H1 (cell line): ENCODE measurements around the gene BICD1. TPM values are rescaled to one million over a fixed set of nuclear protein-coding genes. Genes with fewer than 3 reads are reported as not detected.

Experiments
- CTCF ChIA-PET: fragments of 300-600 bp; sonication (Branson Sonifier 250); formaldehyde crosslinking; loops from one replicate; lab custom pipeline; 2021; ENCODE audit not compliant: partially characterized antibody; lab: Charles Lee
- POLR2A ChIA-PET: fragments of 300-600 bp; sonication (Branson Sonifier 250); formaldehyde crosslinking; loops from one replicate; lab custom pipeline; 2021; ENCODE audit warnings: inconsistent platforms; ENCODE audit not compliant: partially characterized antibody; lab: Charles Lee
- DNase-seq, 2 experiments: peaks; one replicate each; pipeline versions ENCODE4 v3.0.0 to v3.0.0-alpha.2; 2010 to 2022; ENCODE audit warnings: low spot score in 2 of 2, low read depth in 1 of 2, mixed read lengths in 1 of 2
- FAIRE-seq: peaks from 2 replicates; lab custom pipeline; 2011; peaks lifted over from hg19 to GRCh38; lab: Jason Lieb, UNC
- H2AFZ ChIP-seq: 2 replicates; pipeline ENCODE4 v1.8.1; 2012; ENCODE audit warnings: low read length, inconsistent platforms
- H2AK5ac ChIP-seq: 2 replicates; pipeline ENCODE4 v1.6.1; 2013; ENCODE audit warnings: low read depth, low read length
- H2BK120ac ChIP-seq: replicated peaks from 2 replicates; pipeline ENCODE3; 2013; ENCODE audit warnings: low read depth, low read length, inconsistent platforms
- H2BK12ac ChIP-seq: 2 replicates; pipeline ENCODE4 v1.6.1; 2013; ENCODE audit warnings: low read depth, low read length
- H2BK15ac ChIP-seq: 2 replicates; pipeline ENCODE4 v1.6.1; 2013; ENCODE audit warnings: low read length
- H2BK20ac ChIP-seq: 2 replicates; pipeline ENCODE4 v1.6.1; 2013; ENCODE audit warnings: low read length
- H2BK5ac ChIP-seq: 2 replicates; pipeline ENCODE4 v1.6.1; 2013; ENCODE audit warnings: low read depth, low read length
- H3K14ac ChIP-seq: 2 replicates; pipeline ENCODE4 v1.6.1; 2013; ENCODE audit warnings: inconsistent platforms; ENCODE audit not compliant: insufficient read length
- H3K18ac ChIP-seq: 2 replicates; pipeline ENCODE4 v1.6.1; 2013; ENCODE audit warnings: low read length; ENCODE audit errors: extremely low read depth
- H3K23ac ChIP-seq: 2 replicates; pipeline ENCODE4 v1.6.1; 2013; ENCODE audit warnings: inconsistent platforms; ENCODE audit not compliant: insufficient read length
- H3K23me2 ChIP-seq: 2 replicates; pipeline ENCODE4 v1.6.1; 2013; ENCODE audit warnings: low read depth, low read length
- H3K27ac ChIP-seq: 2 replicates; pipeline ENCODE4 v1.6.1; 2011; ENCODE audit warnings: low read depth, low read length, inconsistent platforms
- H3K27me3 ChIP-seq, 4 experiments: replicated peaks in 1 of 4; 1 replicate in 1 of 4; 2 replicates in 3 of 4; pipeline versions ENCODE4 v1.6.1 to v1.8.1; 2011 to 2013; ENCODE audit warnings: low read length in 3 of 4, mild to moderate bottlenecking in 3 of 4, inconsistent platforms in 2 of 4, mixed read lengths in 2 of 4, moderate library complexity in 1 of 4; ENCODE audit not compliant: control insufficient read depth in 3 of 4, insufficient read depth in 3 of 4; ENCODE audit errors: extremely low read depth in 1 of 4
- H3K36me3 ChIP-seq, 4 experiments: 2 replicates each; pipeline versions ENCODE4 v1.6.1 to v1.8.1; 2011 to 2013; ENCODE audit warnings: mild to moderate bottlenecking in 4 of 4, low read length in 3 of 4, moderate library complexity in 2 of 4, control low read depth in 1 of 4, inconsistent platforms in 1 of 4; ENCODE audit not compliant: insufficient read depth in 4 of 4, control insufficient read depth in 2 of 4
- H3K4ac ChIP-seq: replicated peaks from 2 replicates; pipeline ENCODE3; 2013; ENCODE audit warnings: low read length, low read depth, mixed read lengths, inconsistent platforms; ENCODE audit not compliant: insufficient read length
- H3K4me1 ChIP-seq, 4 experiments: replicated peaks in 1 of 4; 1 replicate in 1 of 4; 2 replicates in 3 of 4; pipeline versions ENCODE4 v1.6.1 to v1.8.1; 2011 to 2013; ENCODE audit warnings: low read length in 3 of 4, inconsistent platforms in 2 of 4, mixed read lengths in 1 of 4; ENCODE audit not compliant: insufficient read depth in 4 of 4, control insufficient read depth in 3 of 4
- H3K4me2 ChIP-seq, 2 experiments: 2 replicates each; pipeline versions ENCODE4 v1.6.1 to v1.8.1; 2011 to 2013; ENCODE audit warnings: low read depth in 2 of 2, low read length in 2 of 2, control low read depth in 1 of 2, inconsistent platforms in 1 of 2, mild to moderate bottlenecking in 1 of 2; ENCODE audit not compliant: insufficient read depth in 1 of 2
- H3K4me3 ChIP-seq, 4 experiments: fragments of 200-600, 300-600 bp in 1 of 4; sonication (generic), shearing (Covaris generic), sonication (Bioruptor Twin) in 1 of 4; 2 replicates each; pipeline versions ENCODE4 v1.5.1 to v1.8.1; 2011 to 2016; ENCODE audit warnings: low read length in 4 of 4, low read depth in 3 of 4, control low read depth in 2 of 4, inconsistent platforms in 2 of 4, mild to moderate bottlenecking in 2 of 4, mixed read lengths in 1 of 4, moderate library complexity in 1 of 4; ENCODE audit not compliant: insufficient read depth in 2 of 4; ENCODE audit errors: extremely low read depth in 1 of 4
- H3K56ac ChIP-seq: replicated peaks from 2 replicates; pipeline ENCODE3; 2013; ENCODE audit warnings: low read depth, mild to moderate bottlenecking, mixed read lengths, low read length, inconsistent platforms; ENCODE audit not compliant: insufficient read length
- H3K79me1 ChIP-seq: 2 replicates; pipeline ENCODE4 v1.6.1; 2013; ENCODE audit warnings: low read depth, low read length, control low read depth
- H3K79me2 ChIP-seq, 2 experiments: 2 replicates each; pipeline versions ENCODE4 v1.6.1 to v1.8.1; 2012 to 2013; ENCODE audit warnings: low read length in 2 of 2, mild to moderate bottlenecking in 2 of 2, inconsistent platforms in 1 of 2; ENCODE audit not compliant: insufficient read depth in 2 of 2, control insufficient read depth in 1 of 2
- H3K9ac ChIP-seq, 4 experiments: replicated peaks in 1 of 4; 1 replicate in 1 of 4; 2 replicates in 3 of 4; pipeline versions ENCODE4 v1.6.1 to v1.8.1; 2011 to 2013; ENCODE audit warnings: low read depth in 3 of 4, low read length in 3 of 4, control low read depth in 2 of 4, mild to moderate bottlenecking in 2 of 4, moderate library complexity in 2 of 4, inconsistent platforms in 1 of 4; ENCODE audit errors: extremely low read depth in 1 of 4
- H3K9me3 ChIP-seq, 2 experiments: 2 replicates each; pipeline versions ENCODE4 v1.6.1 to v1.8.1; 2012 to 2013; ENCODE audit warnings: mild to moderate bottlenecking in 2 of 2, moderate library complexity in 2 of 2, control low read depth in 1 of 2, inconsistent platforms in 1 of 2, low read depth in 1 of 2, low read length in 1 of 2, mixed read lengths in 1 of 2; ENCODE audit not compliant: insufficient read depth in 2 of 2
- H4K20me1 ChIP-seq, 2 experiments: replicated peaks in 1 of 2; 2 replicates each; pipeline versions ENCODE3 to v1.8.1; 2011 to 2013; ENCODE audit warnings: inconsistent platforms in 2 of 2, low read length in 2 of 2, mild to moderate bottlenecking in 1 of 2; ENCODE audit not compliant: insufficient read depth in 2 of 2, control insufficient read depth in 1 of 2
- H4K5ac ChIP-seq: 2 replicates; pipeline ENCODE4 v1.6.1; 2013; ENCODE audit warnings: low read length, low read depth, mixed read lengths, inconsistent platforms; ENCODE audit not compliant: insufficient read length
- H4K8ac ChIP-seq: 2 replicates; pipeline ENCODE4 v1.8.0; 2013; ENCODE audit warnings: mild to moderate bottlenecking, moderate library complexity, low read length, inconsistent platforms; ENCODE audit not compliant: insufficient read depth; ENCODE audit errors: extremely low read depth
- H4K91ac ChIP-seq: replicated peaks from 2 replicates; pipeline ENCODE3; 2013; ENCODE audit warnings: low read length, mixed read lengths, inconsistent platforms; ENCODE audit not compliant: insufficient read length
- ATF2 ChIP-seq: IDR thresholded peaks from 2 replicates; pipeline ENCODE4 v1.6.1; 2012; ENCODE audit warnings: low read length, inconsistent platforms
- BRCA1 ChIP-seq: IDR thresholded peaks from 2 replicates; pipeline ENCODE4 v1.6.1; 2012; ENCODE audit warnings: low read depth, low read length, improper control_type of control experiment
- CBX5 ChIP-seq: fragments of 300-800, 300-1000 bp; sonication (generic); IDR thresholded peaks from 2 replicates; pipeline ENCODE4 v1.7.1; 2016; ENCODE audit warnings: antibody characterized with exemption, low read length, low read depth
- CHD1 ChIP-seq: IDR thresholded peaks from 2 replicates; pipeline ENCODE4 v1.6.1; 2012; ENCODE audit warnings: low read depth, low read length, improper control_type of control experiment
- E2F6 ChIP-seq: IDR thresholded peaks from 2 replicates; pipeline ENCODE4 v1.6.1; 2012; ENCODE audit warnings: inconsistent platforms
- EZH2 ChIP-seq: fragments of 200-600 bp; sonication (generic); IDR thresholded peaks from 2 replicates; pipeline ENCODE4 v1.7.1; 2012; ENCODE audit warnings: low read depth, mild to moderate bottlenecking, moderate library complexity, low read length, inconsistent platforms; ENCODE audit not compliant: severe bottlenecking
- GABPA ChIP-seq: IDR thresholded peaks from 2 replicates; pipeline ENCODE4 v1.6.1; 2011; ENCODE audit warnings: mild to moderate bottlenecking, low read length, moderate library complexity, borderline replicate concordance; ENCODE audit not compliant: insufficient read depth
- KDM1A ChIP-seq: fragments of 200-600, 300-600 bp; sonication (generic); IDR thresholded peaks from 2 replicates; pipeline ENCODE4 v1.7.1; 2016; ENCODE audit warnings: mild to moderate bottlenecking, low read length, borderline replicate concordance
- SIRT6 ChIP-seq: IDR thresholded peaks from one replicate; pipeline ENCODE4 v1.7.1; 2012; ENCODE audit warnings: low read length, inconsistent platforms
- SRF ChIP-seq: IDR thresholded peaks from 2 replicates; pipeline ENCODE4 v1.6.1; 2011; ENCODE audit warnings: mild to moderate bottlenecking, low read depth, low read length, moderate library complexity
- YY1 ChIP-seq: IDR thresholded peaks from 2 replicates; pipeline ENCODE4 v1.6.1; 2011; ENCODE audit warnings: low read depth, mild to moderate bottlenecking, low read length
- WGBS, 2 experiments: shearing (Covaris generic) in 1 of 2; methylation state at CpG; one replicate each; pipeline versions ENCODE4 v1.1.6 to v1.1.7; 2013 to 2015; ENCODE audit warnings: low lambda C conversion rate in 2 of 2, mixed read lengths in 2 of 2, inconsistent platforms in 1 of 2, low coverage in 1 of 2, missing lambda C conversion rate in 1 of 2; ENCODE audit not compliant: insufficient replicate concordance in 2 of 2, insufficient coverage in 1 of 2, insufficient read length in 1 of 2; ENCODE audit errors: extremely low coverage in 1 of 2, missing lambda C conversion rate in 1 of 2; 5-methylcytosine and 5-hydroxymethylcytosine counted together
- polyA plus RNA-seq, 7 experiments: library from polyadenylated mRNA; depleted of rRNA in 3 of 7; stranded (reverse) in 5 of 7; unstranded in 2 of 7; fragments of >200 nt in 5 of 7; fragments of 200-250 nt in 2 of 7; gene quantifications; 1 replicate in 5 of 7; 2 replicates in 1 of 7; 4 replicates in 1 of 7; pipeline versions ENCODE4 v1.2.1 to v1.2.3, GENCODE V29; 2011 to 2013; ENCODE audit warnings: missing spikeins in 2 of 7, mixed read lengths in 2 of 7
- total RNA-seq: library from RNA; stranded (reverse); fragmentation: NEBNext Ultra II Directional; extraction: Animal tissue kit (Norgen Biotek cat#: 25700); gene quantifications from 2 replicates; pipeline ENCODE4 v1.2.1, GENCODE V29; 2021
- TF ChIP-seq, protein P1 (sequence below): IDR thresholded peaks from 2 replicates; pipeline ENCODE4 v1.6.1; 2012; ENCODE audit warnings: inconsistent platforms

BICD1 gene
- total and polyA plus RNA-seq, 2 of the 8 experiments (the other 6 are each of a cell fraction or from before 2014, with no cell fraction given): 34.1 to 58.4 TPM

DNA sequence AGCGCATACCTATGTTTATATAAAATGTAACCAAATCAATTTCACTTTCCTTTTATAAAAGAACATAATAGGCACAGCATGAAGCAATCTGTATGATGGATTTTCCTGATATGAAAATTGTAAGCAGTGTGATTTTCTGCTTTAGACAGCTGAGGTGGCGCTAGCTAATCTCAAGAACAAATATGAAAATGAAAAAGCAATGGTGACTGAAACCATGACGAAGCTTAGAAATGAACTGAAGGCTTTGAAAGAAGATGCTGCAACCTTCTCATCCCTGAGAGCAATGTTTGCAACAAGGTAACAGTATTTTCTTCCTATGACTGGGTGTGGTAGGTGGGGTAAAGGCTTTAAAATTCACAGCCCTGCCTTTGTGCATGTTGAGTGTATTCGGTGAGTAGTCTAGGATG is 227.7 kb downstream of the BICD1 start:
- Histone ChIP-seq H3K23me2 (no peaks in the 10 kb centered on the region), H2AFZ (no peak overlapping the region), H2BK5ac (no peak overlapping the region), H2BK20ac (no peak overlapping the region), H3K4me3 (no peak overlapping the region), H3K27me3 (no peaks in the 10 kb centered on the region), H4K5ac (no peak overlapping the region), H2AK5ac (no peak overlapping the region), H3K4ac (no peak overlapping the region), H3K79me2 (no peaks in the 10 kb centered on the region), H2BK12ac (no peak overlapping the region), H3K27ac (no peak overlapping the region), H3K18ac (no peak overlapping the region), H3K79me1 (no peaks in the 10 kb centered on the region), H3K36me3 (peaks cover 4 to 42% (median 8%) of the 10 kb centered on the region in 4 experiments; a peak in 7 of 8 replicates), H3K14ac (no peak overlapping the region), H2BK120ac (no peak overlapping the region), H4K8ac (no peak overlapping the region), H3K4me1 (peaks cover 0 to 2% (median 0%) of the 10 kb centered on the region in 4 experiments; a peak in 2 of 7 replicates), H3K9me3 (no peaks in the 10 kb centered on the region), H2BK15ac (no peak overlapping the region), H3K56ac (no peak overlapping the region), H4K20me1 (no peaks in the 10 kb centered on the region), H3K23ac (no peak overlapping the region), H3K4me2 (no peak overlapping the region), H4K91ac (no peak overlapping the region), H3K9ac (no peak overlapping the region)
- WGBS, 2 experiments: 93% methylated on average over 4 of the region's 4 CpGs; no CpG with 5 or more reads in 1 of the 2 experiments
- no peak for DNase-seq
- ChIA-PET CTCF (interaction anchor here (0.6 to 1.1 kb wide), 7 partner anchors 22 to 390 kb away, joined by 3 to 4 read pairs (median 3); no protein-coding TSS in a partner anchor), POLR2A (interaction anchor here (0.9 kb wide), 1 partner anchor 995 kb away, joined by 3 read pairs; no protein-coding TSS in a partner anchor)
- FAIRE-seq: no peak
- TF ChIP-seq SIRT6: no peak
- TF ChIP-seq KDM1A: no peak
- TF ChIP-seq EZH2: no peak
- no peak for TF ChIP-seq GABPA
- no peak for TF ChIP-seq ATF2
- TF ChIP-seq YY1: no peak
- TF ChIP-seq CBX5: no peak
- TF ChIP-seq, protein P1, sequence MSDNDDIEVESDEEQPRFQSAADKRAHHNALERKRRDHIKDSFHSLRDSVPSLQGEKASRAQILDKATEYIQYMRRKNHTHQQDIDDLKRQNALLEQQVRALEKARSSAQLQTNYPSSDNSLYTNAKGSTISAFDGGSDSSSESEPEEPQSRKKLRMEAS: no peak
- TF ChIP-seq CHD1: no peak
- TF ChIP-seq E2F6: no peak
- no peak for TF ChIP-seq SRF
- TF ChIP-seq BRCA1: no peak
